ENCODE data around the gene ASPG. TPM values are rescaled to one million over a fixed set of nuclear protein-coding genes. Genes with fewer than 3 reads are reported as not detected.
A peak's percentile ranks its signal among the peaks of the same experiment; 100 is the strongest.

The ASPG gene
- total and polyA plus RNA-seq, 4 donors = 0.13 to 2.2 (median 0.92) TPM

- DNase-seq (peak in 1 of 2 donors; percentile 66), ATAC-seq (ENCODE audit: low FRiP score) (no peak)
- Histone ChIP-seq H3K27ac (ENCODE audit: low read depth in 1 of 2, low read length in 2 of 2) (no peak overlapping the region), H3K27me3 (ENCODE audit: control insufficient read depth in 1 of 2, insufficient read depth in 2 of 2, low read length in 1 of 2) (no peaks in the 10 kb centered on the region), H3K9me3 (ENCODE audit: control insufficient read depth, low read length) (no peaks in the 10 kb centered on the region), H3K4me3 (ENCODE audit: low read length in 2 of 2) (no peak overlapping the region), H3K4me1 (ENCODE audit: control insufficient read depth in 1 of 2, insufficient read depth in 2 of 2, low read length in 2 of 2) (no peaks in the 10 kb centered on the region), H3K36me3 (ENCODE audit: control insufficient read depth in 1 of 2, insufficient read depth in 2 of 2, low read length in 1 of 2) (no peaks in the 10 kb centered on the region)
- intact Hi-C loops (cut with DNase I) = no loop called here
- 74 to 76% methylated on average over 26 of the region's 26 CpGs for WGBS, 2 donors
Measured at GRCh38 chr14:104143521-104144452, 58.3 kb downstream of the ASPG start.

DNA sequence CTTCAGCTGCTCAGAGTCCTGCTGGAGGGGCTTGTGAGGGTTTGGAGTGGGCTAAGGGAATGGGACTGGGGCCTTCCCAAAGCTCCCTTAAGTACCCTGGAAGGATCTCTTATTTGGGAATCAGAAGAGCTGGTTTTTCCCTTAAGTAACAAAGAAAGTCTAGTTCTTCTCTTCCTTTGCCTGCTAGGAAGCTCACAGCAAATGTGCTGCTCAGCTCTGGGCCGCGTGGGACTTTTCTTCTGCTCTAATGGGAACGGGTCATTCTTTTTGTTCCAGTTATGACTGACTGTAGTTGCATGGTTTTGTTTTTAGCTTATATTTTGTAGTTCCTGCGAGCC, 58.9 kb downstream of the ASPG start:
- Histone ChIP-seq H3K27me3 (ENCODE audit: control insufficient read depth in 1 of 2, insufficient read depth in 2 of 2, low read length in 1 of 2) (no peaks in the 10 kb centered on the region), H3K4me1 (ENCODE audit: control insufficient read depth in 1 of 2, insufficient read depth in 2 of 2, low read length in 2 of 2) (no peaks in the 10 kb centered on the region)
- intact Hi-C loops (cut with DNase I) = no loop called here

GRCh38 chr14:104144911-104145825, 59.7 kb downstream of the ASPG start:
- Histone ChIP-seq H3K36me3 (ENCODE audit: control insufficient read depth in 1 of 2, insufficient read depth in 2 of 2, low read length in 1 of 2) (no peaks in the 10 kb centered on the region), H3K27me3 (ENCODE audit: control insufficient read depth in 1 of 2, insufficient read depth in 2 of 2, low read length in 1 of 2) (no peaks in the 10 kb centered on the region), H3K4me3 (ENCODE audit: low read length in 2 of 2) (no peak overlapping the region), H3K9me3 (ENCODE audit: control insufficient read depth, low read length) (no peaks in the 10 kb centered on the region), H3K4me1 (ENCODE audit: control insufficient read depth in 1 of 2, insufficient read depth in 2 of 2, low read length in 2 of 2) (no peaks in the 10 kb centered on the region), H3K27ac (ENCODE audit: low read depth in 1 of 2, low read length in 2 of 2) (no peak overlapping the region)
- peak; percentile 33 to 69 for DNase-seq
- intact Hi-C loops (cut with DNase I) = no loop called here
- WGBS, 2 donors = 78 to 80% methylated on average over 37 of the region's 37 CpGs
- ATAC-seq (ENCODE audit: low FRiP score) = no peak

More for the DNA sequence above, 58.9 kb downstream of the ASPG start:
- Histone ChIP-seq H3K9me3 (ENCODE audit: control insufficient read depth, low read length) (no peaks in the 10 kb centered on the region), H3K4me3 (ENCODE audit: low read length in 2 of 2) (no peak overlapping the region), H3K27ac (ENCODE audit: low read depth in 1 of 2, low read length in 2 of 2) (no peak overlapping the region), H3K36me3 (ENCODE audit: control insufficient read depth in 1 of 2, insufficient read depth in 2 of 2, low read length in 1 of 2) (no peaks in the 10 kb centered on the region)
- 81 to 82% methylated on average over 4 of the region's 4 CpGs for WGBS, 2 donors
- no peak for ATAC-seq (ENCODE audit: low FRiP score)
- no peak for DNase-seq

DNA sequence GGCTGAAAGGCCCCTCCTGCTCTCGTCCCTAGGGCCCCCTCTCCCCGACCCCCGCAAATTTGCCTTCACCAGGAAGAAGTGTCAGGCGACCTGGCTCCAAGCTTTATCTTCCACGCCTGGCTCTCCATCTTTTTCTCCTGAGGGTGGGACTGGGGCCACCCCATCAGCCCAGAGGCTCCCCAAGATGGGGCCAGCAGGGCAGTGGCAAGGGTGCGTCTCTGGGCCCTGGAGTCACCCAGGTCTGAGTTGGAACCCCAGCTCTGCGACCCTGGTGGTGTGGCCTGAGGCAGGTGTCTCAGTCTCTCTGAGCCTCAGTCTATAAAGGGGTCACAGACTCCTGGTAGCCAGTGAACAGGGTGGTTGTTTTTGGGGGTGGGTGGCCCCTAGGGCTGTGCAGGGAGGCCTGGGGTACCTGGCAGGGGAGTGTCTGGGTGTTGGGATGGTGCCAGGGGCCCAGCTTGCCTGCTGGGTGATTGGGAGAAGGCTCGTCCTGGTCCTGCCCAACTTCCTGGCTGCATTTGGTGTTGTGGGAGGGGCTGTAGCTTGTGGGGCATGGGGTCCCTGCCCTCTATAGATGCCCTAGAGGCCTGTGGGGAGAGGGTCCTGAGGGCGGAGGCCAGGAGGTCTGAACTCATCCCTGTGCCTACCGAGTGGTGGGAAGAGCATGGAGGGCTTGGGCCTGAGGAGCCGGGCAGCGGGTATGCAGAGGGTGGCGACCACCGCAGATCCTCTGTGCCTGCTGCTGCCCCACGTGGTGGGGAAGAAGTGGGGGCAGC, 60.5 kb downstream of the ASPG start:
- ATAC-seq (ENCODE audit: low FRiP score) (no peak), DNase-seq (peak in 1 of 2 donors; percentile 66)
- Histone ChIP-seq H3K9me3 (ENCODE audit: control insufficient read depth, low read length) (no peaks in the 10 kb centered on the region), H3K27me3 (ENCODE audit: control insufficient read depth in 1 of 2, insufficient read depth in 2 of 2, low read length in 1 of 2) (no peaks in the 10 kb centered on the region), H3K4me3 (ENCODE audit: low read length in 2 of 2) (no peak overlapping the region), H3K27ac (ENCODE audit: low read depth in 1 of 2, low read length in 2 of 2) (no peak overlapping the region), H3K4me1 (ENCODE audit: control insufficient read depth in 1 of 2, insufficient read depth in 2 of 2, low read length in 2 of 2) (no peaks in the 10 kb centered on the region), H3K36me3 (ENCODE audit: control insufficient read depth in 1 of 2, insufficient read depth in 2 of 2, low read length in 1 of 2) (no peaks in the 10 kb centered on the region)
- intact Hi-C loops (cut with DNase I) = no loop called here
- 79% methylated on average over 15 of the region's 15 CpGs for WGBS, 2 donors

GRCh38 chr14:104146651-104147345, 61.3 kb downstream of the ASPG start:
- no peaks in the 10 kb centered on the region for H3K9me3 ChIP-seq (ENCODE audit: control insufficient read depth, low read length)
- DNase-seq (peak; percentile 40 to 70), ATAC-seq (ENCODE audit: low FRiP score) (no peak)
- WGBS, 2 donors = 84 to 86% methylated on average over 22 of the region's 22 CpGs
- H3K36me3 ChIP-seq (ENCODE audit: control insufficient read depth in 1 of 2, insufficient read depth in 2 of 2, low read length in 1 of 2) = no peaks in the 10 kb centered on the region
- H3K4me3 ChIP-seq (ENCODE audit: low read length in 2 of 2) = no peak overlapping the region
- intact Hi-C loops (cut with DNase I) = no loop called here
- H3K4me1 ChIP-seq (ENCODE audit: control insufficient read depth in 1 of 2, insufficient read depth in 2 of 2, low read length in 2 of 2) = no peaks in the 10 kb centered on the region
- no peaks in the 10 kb centered on the region for H3K27me3 ChIP-seq (ENCODE audit: control insufficient read depth in 1 of 2, insufficient read depth in 2 of 2, low read length in 1 of 2)
- H3K27ac ChIP-seq (ENCODE audit: low read depth in 1 of 2, low read length in 2 of 2) = no peak overlapping the region

- DNase-seq (peak; percentile 33 to 75), ATAC-seq (ENCODE audit: low FRiP score) (no peak)
- Histone ChIP-seq H3K4me1 (ENCODE audit: control insufficient read depth in 1 of 2, insufficient read depth in 2 of 2, low read length in 2 of 2) (no peaks in the 10 kb centered on the region), H3K36me3 (ENCODE audit: control insufficient read depth in 1 of 2, insufficient read depth in 2 of 2, low read length in 1 of 2) (no peaks in the 10 kb centered on the region), H3K27me3 (ENCODE audit: control insufficient read depth in 1 of 2, insufficient read depth in 2 of 2, low read length in 1 of 2) (no peaks in the 10 kb centered on the region), H3K9me3 (ENCODE audit: control insufficient read depth, low read length) (no peaks in the 10 kb centered on the region), H3K27ac (ENCODE audit: low read depth in 1 of 2, low read length in 2 of 2) (no peak overlapping the region), H3K4me3 (ENCODE audit: low read length in 2 of 2) (no peak overlapping the region)
- WGBS, 2 donors = 79 to 80% methylated on average over 28 of the region's 28 CpGs
- intact Hi-C loops (cut with DNase I) = no loop called here
Measured at GRCh38 chr14:104147346-104148125, 62.0 kb downstream of the ASPG start.

DNA sequence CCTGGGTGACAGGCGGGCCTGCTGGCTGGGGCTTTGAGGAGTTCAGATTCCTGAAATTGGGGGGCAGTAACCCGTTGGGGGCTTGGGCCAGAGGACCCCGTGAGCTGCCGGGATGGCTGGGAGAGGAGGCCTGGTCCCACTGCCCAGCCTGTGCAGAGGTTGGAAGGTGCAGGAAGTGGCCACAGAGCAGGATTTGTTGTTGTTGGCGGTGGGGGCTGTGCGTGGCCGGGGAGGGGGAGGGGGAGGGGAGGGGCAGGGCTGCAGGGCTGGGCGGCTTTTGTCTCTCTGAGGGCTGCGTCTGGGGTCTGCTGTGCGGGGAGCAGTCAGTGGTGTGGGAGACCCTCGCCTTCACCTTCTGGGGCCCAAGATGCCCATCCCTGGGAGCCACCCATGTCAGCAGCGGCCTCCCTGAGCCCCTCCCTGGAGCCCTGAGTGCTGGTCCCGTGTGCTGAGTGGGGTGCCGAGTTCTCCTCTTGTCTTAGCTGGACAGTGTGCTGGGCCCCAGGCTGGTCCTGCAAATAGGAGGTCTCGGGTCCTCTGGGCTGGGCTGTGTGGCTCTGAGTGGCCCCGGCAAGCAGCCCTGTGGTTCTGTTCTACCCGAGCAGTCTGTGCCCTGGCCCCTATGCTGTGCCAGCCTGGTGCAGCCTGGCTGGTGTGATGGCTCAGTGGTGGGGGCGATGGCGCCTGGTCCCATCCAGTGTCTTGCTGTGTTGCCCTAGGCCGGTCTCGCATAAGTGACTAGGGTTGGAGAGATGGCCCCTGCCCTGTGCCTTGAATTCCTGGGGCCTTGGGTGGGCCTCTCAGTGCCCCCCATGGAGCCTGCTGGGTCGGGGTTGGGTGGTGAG, 63.2 kb downstream of the ASPG start:
- H3K4me1 ChIP-seq (ENCODE audit: control insufficient read depth in 1 of 2, insufficient read depth in 2 of 2, low read length in 2 of 2) = no peaks in the 10 kb centered on the region

More for the DNA sequence above, 63.2 kb downstream of the ASPG start:
- H3K36me3 ChIP-seq (ENCODE audit: control insufficient read depth in 1 of 2, insufficient read depth in 2 of 2, low read length in 1 of 2) = no peaks in the 10 kb centered on the region
- 66 to 70% methylated on average over 18 to 22 of the region's 22 CpGs for WGBS, 2 donors
- DNase-seq (peak; percentile 7 to 67), ATAC-seq (ENCODE audit: low FRiP score) (no peak)
- H3K27ac ChIP-seq (ENCODE audit: low read depth in 1 of 2, low read length in 2 of 2) = no peak overlapping the region
- no peak overlapping the region for H3K4me3 ChIP-seq (ENCODE audit: low read length in 2 of 2)
- no peaks in the 10 kb centered on the region for H3K9me3 ChIP-seq (ENCODE audit: control insufficient read depth, low read length)
- intact Hi-C loops (cut with DNase I) = no loop called here
- no peaks in the 10 kb centered on the region for H3K27me3 ChIP-seq (ENCODE audit: control insufficient read depth in 1 of 2, insufficient read depth in 2 of 2, low read length in 1 of 2)

Data from aorta (tissue), 5 donors.